ENCODE measurements around the gene TMEM169. TPM values are rescaled to one million over a fixed set of nuclear protein-coding genes. Genes with fewer than 3 reads are reported as not detected.

TMEM169 gene
- total and polyA plus RNA-seq, 2 of the 13 experiments (the other 11 are each of a cell fraction or from before 2014, with no cell fraction given), result 1.5 to 4.5 TPM

- TF ChIP-seq DMAP1 (CRISPR knock-in tag; IDR thresholded peaks at IDR 0.05) (peak; percentile 92), ZNF746 (CRISPR knock-in tag; IDR thresholded peaks at IDR 0.05) (peak; percentile 23; the same call in 1 of the 2 replicates), ZFP37 (CRISPR knock-in tag; IDR thresholded peaks at IDR 0.05; ENCODE audit: borderline replicate concordance) (no peak), ZNF605 (CRISPR knock-in tag; IDR thresholded peaks at IDR 0.05) (peak; percentile 90; the same call in 1 of the 2 replicates), SOX6 (IDR thresholded peaks at IDR 0.05) (no peak), SOX6 (CRISPR knock-in tag; IDR thresholded peaks at IDR 0.05) (peak; percentile 81), ZNF44 (CRISPR knock-in tag; IDR thresholded peaks at IDR 0.05) (peak; percentile 69; the same call in 1 of the 2 replicates), MXI1 (IDR thresholded peaks at IDR 0.05; ENCODE audit: borderline replicate concordance, low read depth, low read length) (peak; percentile 84; the same call in 2 of the 3 replicates), THAP9 (CRISPR knock-in tag; IDR thresholded peaks at IDR 0.05; ENCODE audit: borderline replicate concordance) (peak; percentile 64; the same call in 1 of the 2 replicates), SNAI1 (CRISPR knock-in tag; IDR thresholded peaks at IDR 0.05; ENCODE audit: borderline replicate concordance) (no peak), ZSCAN30 (CRISPR knock-in tag; IDR thresholded peaks at IDR 0.05) (no peak), ZNF768 (CRISPR knock-in tag; IDR thresholded peaks at IDR 0.05) (no peak), XRCC5 (optimal IDR thresholded peaks at IDR 0.05; ENCODE audit: low read length) (peak; percentile 95), NR2C2 (CRISPR knock-in tag; IDR thresholded peaks at IDR 0.05; ENCODE audit: borderline replicate concordance) (no peak), AGO2 (optimal IDR thresholded peaks at IDR 0.05; ENCODE audit: low read depth, low read length) (peak; percentile 75)
- TF ChIP-seq, protein P1, sequence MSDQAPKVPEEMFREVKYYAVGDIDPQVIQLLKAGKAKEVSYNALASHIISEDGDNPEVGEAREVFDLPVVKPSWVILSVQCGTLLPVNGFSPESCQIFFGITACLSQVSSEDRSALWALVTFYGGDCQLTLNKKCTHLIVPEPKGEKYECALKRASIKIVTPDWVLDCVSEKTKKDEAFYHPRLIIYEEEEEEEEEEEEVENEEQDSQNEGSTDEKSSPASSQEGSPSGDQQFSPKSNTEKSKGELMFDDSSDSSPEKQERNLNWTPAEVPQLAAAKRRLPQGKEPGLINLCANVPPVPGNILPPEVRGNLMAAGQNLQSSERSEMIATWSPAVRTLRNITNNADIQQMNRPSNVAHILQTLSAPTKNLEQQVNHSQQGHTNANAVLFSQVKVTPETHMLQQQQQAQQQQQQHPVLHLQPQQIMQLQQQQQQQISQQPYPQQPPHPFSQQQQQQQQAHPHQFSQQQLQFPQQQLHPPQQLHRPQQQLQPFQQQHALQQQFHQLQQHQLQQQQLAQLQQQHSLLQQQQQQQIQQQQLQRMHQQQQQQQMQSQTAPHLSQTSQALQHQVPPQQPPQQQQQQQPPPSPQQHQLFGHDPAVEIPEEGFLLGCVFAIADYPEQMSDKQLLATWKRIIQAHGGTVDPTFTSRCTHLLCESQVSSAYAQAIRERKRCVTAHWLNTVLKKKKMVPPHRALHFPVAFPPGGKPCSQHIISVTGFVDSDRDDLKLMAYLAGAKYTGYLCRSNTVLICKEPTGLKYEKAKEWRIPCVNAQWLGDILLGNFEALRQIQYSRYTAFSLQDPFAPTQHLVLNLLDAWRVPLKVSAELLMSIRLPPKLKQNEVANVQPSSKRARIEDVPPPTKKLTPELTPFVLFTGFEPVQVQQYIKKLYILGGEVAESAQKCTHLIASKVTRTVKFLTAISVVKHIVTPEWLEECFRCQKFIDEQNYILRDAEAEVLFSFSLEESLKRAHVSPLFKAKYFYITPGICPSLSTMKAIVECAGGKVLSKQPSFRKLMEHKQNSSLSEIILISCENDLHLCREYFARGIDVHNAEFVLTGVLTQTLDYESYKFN (CRISPR knock-in tag; conservative IDR thresholded peaks at IDR 0.05), result peak; percentile 16; the same call in 1 of the 2 replicates
- TF ChIP-seq, protein P2, sequence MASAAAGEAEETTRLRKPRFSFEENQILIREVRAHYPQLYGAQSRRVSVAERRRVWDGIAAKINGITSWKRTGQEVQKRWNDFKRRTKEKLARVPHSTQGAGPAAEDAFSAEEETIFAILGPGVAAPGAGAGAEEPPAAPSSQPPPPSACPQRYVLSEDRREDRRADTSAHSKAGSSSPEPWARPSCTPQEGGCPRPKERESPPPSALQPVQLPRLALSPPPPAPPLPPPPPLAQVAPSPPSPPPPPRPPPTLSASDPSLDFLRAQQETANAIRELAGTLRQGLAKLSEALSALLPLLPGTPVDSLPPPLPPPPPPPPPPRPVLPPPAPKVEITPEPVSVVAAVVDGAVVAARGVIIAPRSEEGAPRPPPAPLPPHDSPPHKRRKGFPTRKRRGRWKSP (CRISPR knock-in tag; IDR thresholded peaks at IDR 0.05), result 0 out of 2 replicates have a peak, but pooled peaks have one; percentile 62
These were observed 33.2 kb downstream of the TMEM169 start (continued) for GRCh38 chr2:216114714-216115531.
